Glomerular visceral epithelial cell (primary cell): ENCODE data around the gene WNT1.
A peak's percentile ranks its signal among the peaks of the same experiment; 100 is the strongest.

Experiments used
- DNase-seq: peaks from one replicate; pipeline ENCODE4 v3.0.0-alpha.2; 2016; ENCODE audit errors: extremely low spot score

Gene WNT1

GRCh38 chr12:48961331-48961730 is 16.8 kb upstream of the WNT1 start:
- no peak for DNase-seq

- no peak for DNase-seq
Measured at GRCh38 chr12:48961801-48962200, 16.3 kb upstream of the WNT1 start.

- DNase-seq, result no peak
Measured at GRCh38 chr12:48965298-48965838, 12.8 kb upstream of the WNT1 start.

- no peak for DNase-seq
Measured at GRCh38 chr12:48966177-48966895, 11.8 kb upstream of the WNT1 start.

GRCh38 chr12:48967991-48968390 is 10.1 kb upstream of the WNT1 start:
- no peak for DNase-seq

- DNase-seq, result no peak
Measured at GRCh38 chr12:48968467-48968866, 9.7 kb upstream of the WNT1 start.

- DNase-seq, result no peak
Measured at GRCh38 chr12:48969160-48969771, 8.9 kb upstream of the WNT1 start.

GRCh38 chr12:48969833-48970701 is 8.1 kb upstream of the WNT1 start:
- no peak for DNase-seq

GRCh38 chr12:48970702-48971334 is 7.3 kb upstream of the WNT1 start:
- DNase-seq, result no peak

GRCh38 chr12:48972213-48972951 is 5.7 kb upstream of the WNT1 start:
- DNase-seq, result peak; percentile 91

GRCh38 chr12:48972952-48973483 is 5.1 kb upstream of the WNT1 start:
- DNase-seq, result no peak

GRCh38 chr12:48973531-48973930 is 4.6 kb upstream of the WNT1 start:
- DNase-seq, result peak; percentile 59

- no peak for DNase-seq
Measured at GRCh38 chr12:48973941-48974673, 4.0 kb upstream of the WNT1 start.

- no peak for DNase-seq
Measured at GRCh38 chr12:48977290-48978281, 536 bp upstream of the WNT1 start.

GRCh38 chr12:48978741-48979601 is 849 bp downstream of the WNT1 start:
- no peak for DNase-seq

GRCh38 chr12:48979602-48980388 is 1.7 kb downstream of the WNT1 start:
- DNase-seq, result no peak

GRCh38 chr12:48980389-48980952 is 2.3 kb downstream of the WNT1 start:
- no peak for DNase-seq
